Measurements from ENCODE around the gene LAMA3.

DNA sequence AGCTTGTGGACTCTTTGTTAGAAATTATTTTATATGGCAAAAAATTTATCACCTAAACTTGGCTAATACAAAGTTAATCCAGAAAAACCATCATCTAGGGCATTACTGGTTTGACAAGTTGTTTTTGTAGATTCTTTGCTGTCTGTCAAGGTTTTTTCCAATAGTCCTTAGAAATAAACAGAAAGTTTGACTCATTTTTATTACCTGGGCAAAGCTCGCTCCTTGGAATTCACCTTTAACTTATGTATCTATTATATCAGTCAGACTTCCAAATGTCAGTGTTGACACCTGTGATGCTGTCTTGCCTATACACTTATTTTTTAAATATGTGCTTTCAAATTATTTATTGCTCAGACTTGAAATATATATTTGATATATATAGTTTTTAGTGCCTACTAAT, 21.7 kb downstream of the LAMA3 start:
- TF ChIP-seq, protein P1, sequence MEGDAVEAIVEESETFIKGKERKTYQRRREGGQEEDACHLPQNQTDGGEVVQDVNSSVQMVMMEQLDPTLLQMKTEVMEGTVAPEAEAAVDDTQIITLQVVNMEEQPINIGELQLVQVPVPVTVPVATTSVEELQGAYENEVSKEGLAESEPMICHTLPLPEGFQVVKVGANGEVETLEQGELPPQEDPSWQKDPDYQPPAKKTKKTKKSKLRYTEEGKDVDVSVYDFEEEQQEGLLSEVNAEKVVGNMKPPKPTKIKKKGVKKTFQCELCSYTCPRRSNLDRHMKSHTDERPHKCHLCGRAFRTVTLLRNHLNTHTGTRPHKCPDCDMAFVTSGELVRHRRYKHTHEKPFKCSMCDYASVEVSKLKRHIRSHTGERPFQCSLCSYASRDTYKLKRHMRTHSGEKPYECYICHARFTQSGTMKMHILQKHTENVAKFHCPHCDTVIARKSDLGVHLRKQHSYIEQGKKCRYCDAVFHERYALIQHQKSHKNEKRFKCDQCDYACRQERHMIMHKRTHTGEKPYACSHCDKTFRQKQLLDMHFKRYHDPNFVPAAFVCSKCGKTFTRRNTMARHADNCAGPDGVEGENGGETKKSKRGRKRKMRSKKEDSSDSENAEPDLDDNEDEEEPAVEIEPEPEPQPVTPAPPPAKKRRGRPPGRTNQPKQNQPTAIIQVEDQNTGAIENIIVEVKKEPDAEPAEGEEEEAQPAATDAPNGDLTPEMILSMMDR (IDR thresholded peaks at IDR 0.05) = no peak
- no peak for TF ChIP-seq POLR2A (IDR thresholded peaks at IDR 0.05)
